DND-41 (cell line): ENCODE results near the gene PSMB11.

ENCODE experiments used
- ATAC-seq: fragments of 200-7000 bp; cut with Tn5 transposase; 3 replicates; pipeline ENCODE4 v1.9.1; 2021; ENCODE audit warnings: low read depth; ENCODE audit not compliant: insufficient read depth
- DNase-seq: peaks from one replicate; pipeline ENCODE4 v3.0.0-alpha.2; 2020
- H2AFZ ChIP-seq: 2 replicates; pipeline ENCODE4 v1.6.0; 2012; ENCODE audit warnings: low read depth, low read length
- H3K27ac ChIP-seq: 2 replicates; pipeline ENCODE4 v1.5.1; 2012; ENCODE audit warnings: low read length, inconsistent platforms
- H3K27me3 ChIP-seq: fragments of 200-600 bp; sonication (generic); 2 replicates; pipeline ENCODE4 v1.6.0; 2012; ENCODE audit warnings: low read length, mild to moderate bottlenecking, inconsistent platforms; ENCODE audit not compliant: insufficient read depth, poor library complexity
- H3K36me3 ChIP-seq: 2 replicates; pipeline ENCODE4 v1.5.1; 2012; ENCODE audit warnings: low read length, inconsistent platforms; ENCODE audit not compliant: insufficient read depth
- H3K4me1 ChIP-seq: 2 replicates; pipeline ENCODE4 v1.5.1; 2012; ENCODE audit warnings: mild to moderate bottlenecking, low read length; ENCODE audit not compliant: insufficient read depth
- H3K4me2 ChIP-seq: 2 replicates; pipeline ENCODE4 v1.6.0; 2012; ENCODE audit warnings: mild to moderate bottlenecking, moderate library complexity, low read length, inconsistent platforms; ENCODE audit not compliant: insufficient read depth
- H3K4me3 ChIP-seq, 2 experiments: fragments of 200-600 bp in 1 of 2; shearing (Covaris generic) in 1 of 2; 2 replicates each; pipeline ENCODE4 v1.5.1; 2012 to 2016; ENCODE audit warnings: inconsistent platforms in 2 of 2, low read length in 2 of 2, mild to moderate bottlenecking in 2 of 2, low read depth in 1 of 2, moderate library complexity in 1 of 2
- H3K79me2 ChIP-seq: 2 replicates; pipeline ENCODE4 v1.6.0; 2012; ENCODE audit warnings: low read length, inconsistent platforms; ENCODE audit not compliant: insufficient read depth
- H3K9ac ChIP-seq: 2 replicates; pipeline ENCODE4 v1.6.0; 2012; ENCODE audit warnings: low read depth, mild to moderate bottlenecking, inconsistent platforms, low read length, moderate library complexity
- H3K9me3 ChIP-seq: 2 replicates; pipeline ENCODE4 v1.5.1; 2012; ENCODE audit warnings: low read length, moderate library complexity, mild to moderate bottlenecking, inconsistent platforms; ENCODE audit not compliant: insufficient read depth, severe bottlenecking
- H4K20me1 ChIP-seq: 2 replicates; pipeline ENCODE4 v1.6.0; 2012; ENCODE audit warnings: low read length; ENCODE audit not compliant: insufficient read depth
- CTCF ChIP-seq: IDR thresholded peaks from 2 replicates; pipeline ENCODE4 v1.5.1; 2012; ENCODE audit warnings: borderline replicate concordance, low read length, moderate library complexity, mild to moderate bottlenecking; ENCODE audit not compliant: poor library complexity, severe bottlenecking; ENCODE audit errors: extremely low read depth
- EZH2 ChIP-seq: IDR thresholded peaks from 3 replicates; pipeline ENCODE4 v1.6.1; 2012; ENCODE audit warnings: borderline replicate concordance, low read depth, mild to moderate bottlenecking, moderate library complexity, low read length, inconsistent platforms; ENCODE audit not compliant: severe bottlenecking

The PSMB11 gene

DNA sequence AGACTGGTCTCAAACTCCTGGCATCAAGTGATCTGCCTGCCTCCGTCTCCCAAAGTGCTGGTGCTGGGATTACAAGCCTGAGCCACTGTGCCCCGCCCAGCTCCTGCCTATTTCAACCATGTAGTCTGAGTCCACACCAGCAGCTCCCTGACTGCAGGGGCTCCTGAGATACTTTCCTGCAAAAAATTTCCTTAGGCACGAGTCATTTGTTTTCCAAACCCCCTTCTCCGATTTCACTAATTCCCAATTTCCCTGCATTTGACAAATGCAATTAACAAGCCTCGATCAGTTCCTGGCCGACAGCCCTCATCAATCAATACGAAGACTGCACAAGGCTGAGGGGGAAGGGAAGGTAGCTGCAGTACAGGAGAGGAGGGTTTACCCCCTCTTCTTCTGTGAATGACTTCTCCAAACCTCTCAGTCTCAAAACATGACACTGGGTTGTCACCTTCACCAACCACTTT lies 17.4 kb upstream of the PSMB11 start:
- peaks cover 13% of the 10 kb centered on the region; the same call in 1 of the 2 replicates for H3K79me2 ChIP-seq
- peaks cover 46% of the 10 kb centered on the region for H3K36me3 ChIP-seq
- H3K4me1 ChIP-seq, result peaks cover 8% of the 10 kb centered on the region
- no peak overlapping the region for H3K27ac ChIP-seq
- H3K4me3 ChIP-seq, result no peak overlapping the region
- H3K9me3 ChIP-seq, result no peaks in the 10 kb centered on the region
- H3K27me3 ChIP-seq, result no peaks in the 10 kb centered on the region
- DNase-seq, result no peak
- no peak overlapping the region for H3K4me2 ChIP-seq
- H4K20me1 ChIP-seq, result peaks cover 13% of the 10 kb centered on the region; the same call in 1 of the 2 replicates
- H3K9ac ChIP-seq, result no peak overlapping the region
- no peak for TF ChIP-seq CTCF
- no peak for TF ChIP-seq EZH2
- no peak overlapping the region for H2AFZ ChIP-seq
- no peak for ATAC-seq

DNA sequence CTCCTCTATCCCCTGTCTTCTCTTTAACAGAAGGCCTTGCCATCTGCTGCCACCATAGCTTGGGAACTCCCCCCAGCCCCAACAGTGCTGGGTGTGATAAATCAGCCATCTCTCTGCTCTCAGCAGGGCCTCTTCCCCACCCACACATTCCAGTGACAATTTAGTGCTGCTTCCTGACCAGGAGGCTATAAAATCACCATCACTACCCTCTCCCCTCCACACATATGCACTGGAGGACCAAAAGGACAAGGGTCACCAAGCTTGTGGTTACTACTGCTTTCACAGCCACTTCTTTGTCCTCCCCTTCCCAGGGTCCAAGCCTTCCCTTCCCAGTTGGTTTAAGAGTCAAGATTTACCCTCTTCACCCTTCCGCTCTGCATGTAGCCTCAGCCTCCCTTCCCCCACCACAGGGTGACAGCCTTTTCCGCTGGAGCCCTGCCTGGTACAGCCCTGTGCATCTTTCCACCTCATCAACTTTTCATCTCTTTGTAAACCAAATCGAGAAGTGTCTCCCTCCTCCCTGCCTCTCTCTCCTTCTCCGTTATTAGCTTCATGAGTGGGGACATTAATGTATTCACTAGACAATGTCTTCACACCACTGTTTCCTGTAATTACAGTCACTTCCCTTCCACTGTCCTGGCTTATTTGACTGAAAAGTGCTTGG lies 16.7 kb upstream of the PSMB11 start:
- Histone ChIP-seq H3K79me2 (peaks cover 13% of the 10 kb centered on the region; the same call in 1 of the 2 replicates), H4K20me1 (peaks cover 13% of the 10 kb centered on the region; the same call in 1 of the 2 replicates), H2AFZ (no peak overlapping the region), H3K4me3 (no peak overlapping the region), H3K4me1 (peaks cover 8% of the 10 kb centered on the region), H3K4me2 (no peak overlapping the region), H3K36me3 (peaks cover 48% of the 10 kb centered on the region), H3K9me3 (no peaks in the 10 kb centered on the region), H3K27me3 (no peaks in the 10 kb centered on the region), H3K9ac (no peak overlapping the region), H3K27ac (no peak overlapping the region)
- no peak for DNase-seq
- 0 out of 3 replicates have a peak, but pooled peaks have one; percentile 20 for ATAC-seq
- TF ChIP-seq EZH2 (no peak), CTCF (no peak)

- TF ChIP-seq CTCF (no peak), EZH2 (no peak)
- Histone ChIP-seq H3K27ac (no peak overlapping the region), H2AFZ (no peak overlapping the region), H3K79me2 (peaks cover 36% of the 10 kb centered on the region), H3K27me3 (no peaks in the 10 kb centered on the region), H3K9ac (no peak overlapping the region), H3K4me3 (no peak overlapping the region), H3K36me3 (peaks cover 70% of the 10 kb centered on the region), H4K20me1 (peaks cover 13% of the 10 kb centered on the region; the same call in 1 of the 2 replicates), H3K4me2 (no peak overlapping the region), H3K9me3 (no peaks in the 10 kb centered on the region), H3K4me1 (peaks cover 35% of the 10 kb centered on the region)
- peak; percentile 25 for DNase-seq
- peak; percentile 64 for ATAC-seq
Measured at GRCh38 chr14:23028799-23029198, 13.2 kb upstream of the PSMB11 start.
